Erythroblast (primary cell): ENCODE data around the gene HCRT.
"Not testable (repeated sequence)": the region's sequence is repeated elsewhere in the genome, so short reads cannot be mapped to it uniquely, and the experiment has no call there.

Experiments
- DNase-seq, 2 experiments: peaks; one replicate each; lab custom pipeline; 2025; lab: John Stamatoyannopoulos, UW
- GATA1 ChIP-seq: IDR thresholded peaks from 2 replicates; pipeline ENCODE4 v1.6.1; 2011; ENCODE audit warnings: low read depth, mild to moderate bottlenecking, control low read depth, low read length, moderate library complexity
- POLR2A ChIP-seq: IDR thresholded peaks from 2 replicates; pipeline ENCODE4 v1.6.1; 2011; ENCODE audit warnings: mild to moderate bottlenecking, low read length

HCRT gene, protein sequence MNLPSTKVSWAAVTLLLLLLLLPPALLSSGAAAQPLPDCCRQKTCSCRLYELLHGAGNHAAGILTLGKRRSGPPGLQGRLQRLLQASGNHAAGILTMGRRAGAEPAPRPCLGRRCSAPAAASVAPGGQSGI

DNA sequence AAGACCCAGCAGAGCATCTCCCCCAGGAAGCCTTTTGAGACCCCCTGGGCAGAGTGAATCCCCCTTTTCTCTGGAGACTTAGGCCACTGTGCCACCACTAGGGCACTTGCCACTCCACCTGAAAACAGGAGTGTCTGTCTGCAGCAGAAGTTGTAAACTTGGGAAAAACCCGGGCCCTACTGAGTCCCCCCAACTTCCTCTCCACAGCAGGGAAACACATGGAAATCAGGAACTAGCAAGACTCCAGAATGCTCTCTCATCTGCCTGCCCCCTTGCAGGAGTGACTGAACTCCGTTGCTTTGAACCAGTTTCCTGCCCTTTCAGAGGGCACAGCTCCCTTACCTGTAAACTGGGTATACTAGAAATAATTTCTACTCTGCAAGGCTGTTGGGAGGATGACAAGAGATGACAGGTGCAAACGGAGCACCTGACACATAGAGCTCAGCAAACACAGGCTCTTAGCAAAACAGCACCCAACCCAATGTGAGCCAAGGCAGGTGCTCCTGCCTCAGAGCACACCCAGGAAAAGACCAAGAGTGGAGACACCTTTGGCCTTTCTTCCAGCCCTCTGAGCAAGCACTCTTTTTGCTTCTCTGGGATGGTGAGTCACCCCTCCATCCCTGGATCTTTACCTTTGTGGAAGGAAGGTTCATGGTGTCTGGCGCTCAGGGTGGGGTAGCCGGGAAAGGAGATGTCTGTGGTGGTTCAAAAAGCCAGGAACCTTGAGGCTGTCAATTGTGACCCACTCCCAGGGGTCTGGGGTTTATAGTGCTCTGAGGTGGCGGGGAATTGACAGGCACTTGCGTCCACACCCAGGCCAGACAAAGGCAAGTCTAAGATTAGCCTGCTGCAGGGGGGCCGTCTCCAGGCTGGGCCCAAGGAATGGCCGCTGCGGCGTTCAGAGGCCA lies at the start of gene HCRT:
HCRT (minus strand) TSS at position 740 of the 908 bp plus-strand sequence; CDS start at position 653, 87 bp downstream.
- TF ChIP-seq POLR2A: no peak
- TF ChIP-seq GATA1: no peak
- no peak for DNase-seq

DNA sequence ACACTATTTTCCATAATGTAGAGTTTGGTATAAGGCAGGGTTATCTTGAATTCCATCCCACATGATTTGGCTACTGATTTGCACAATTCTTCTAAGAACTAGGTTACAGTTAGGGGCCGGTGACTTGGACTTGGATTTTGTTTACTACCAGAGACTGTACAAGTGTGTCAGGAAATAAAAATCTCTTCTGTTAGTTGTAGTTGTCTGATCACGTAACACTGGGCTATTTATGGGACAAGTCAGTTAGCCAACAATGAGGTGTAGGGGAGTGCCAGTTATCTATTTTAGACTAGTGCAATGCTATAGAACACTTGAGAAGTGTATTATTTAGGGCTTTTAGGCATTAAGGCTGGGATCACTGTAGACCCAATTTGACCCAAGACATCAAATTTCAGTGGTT lies 48.7 kb upstream of the HCRT start:
- TF ChIP-seq POLR2A (no peak), GATA1 (no peak)

DNA sequence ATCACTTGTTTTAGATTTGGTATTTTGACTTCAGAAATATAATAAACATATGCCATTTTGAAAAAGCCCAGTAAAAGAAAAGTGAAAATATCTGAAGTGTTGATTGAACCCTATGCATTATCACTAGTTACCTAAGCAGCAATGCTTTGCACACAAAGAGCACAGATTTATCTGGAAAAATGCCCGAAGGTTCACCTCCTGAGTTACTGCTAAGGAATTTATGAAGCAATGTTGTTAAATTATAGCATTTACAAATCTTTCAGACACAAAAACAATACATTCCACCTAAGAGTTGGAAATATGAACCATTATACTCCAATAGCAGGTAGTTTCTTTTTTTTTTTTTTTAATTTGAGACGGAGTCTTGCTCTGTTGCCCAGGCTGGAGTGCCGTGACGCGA lies 47.9 kb upstream of the HCRT start:
- TF ChIP-seq POLR2A: no peak
- TF ChIP-seq GATA1: no peak
- no peak for DNase-seq

More for the DNA sequence above, 48.7 kb upstream of the HCRT start:
- DNase-seq: no peak

DNA sequence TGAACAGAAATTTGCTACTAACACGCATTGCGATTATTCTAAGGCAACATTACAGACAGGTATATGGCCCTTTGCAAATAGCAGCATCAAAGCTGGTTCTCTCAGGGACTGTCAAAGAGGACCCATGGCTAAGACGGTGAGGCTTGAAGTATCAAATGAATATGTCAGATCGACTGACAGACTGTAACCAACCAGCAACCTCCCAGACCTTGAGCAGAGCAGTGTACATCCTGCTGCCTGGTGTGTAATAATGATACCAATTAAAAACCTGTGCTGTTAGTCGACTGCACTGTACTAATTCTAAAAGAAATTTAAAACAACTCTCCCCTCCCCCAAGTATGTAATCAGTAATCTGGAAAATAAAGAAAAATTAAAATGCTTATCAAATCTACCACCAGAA lies 45.0 kb upstream of the HCRT start:
- TF ChIP-seq POLR2A (no peak), GATA1 (no peak)
- DNase-seq: no peak

DNA sequence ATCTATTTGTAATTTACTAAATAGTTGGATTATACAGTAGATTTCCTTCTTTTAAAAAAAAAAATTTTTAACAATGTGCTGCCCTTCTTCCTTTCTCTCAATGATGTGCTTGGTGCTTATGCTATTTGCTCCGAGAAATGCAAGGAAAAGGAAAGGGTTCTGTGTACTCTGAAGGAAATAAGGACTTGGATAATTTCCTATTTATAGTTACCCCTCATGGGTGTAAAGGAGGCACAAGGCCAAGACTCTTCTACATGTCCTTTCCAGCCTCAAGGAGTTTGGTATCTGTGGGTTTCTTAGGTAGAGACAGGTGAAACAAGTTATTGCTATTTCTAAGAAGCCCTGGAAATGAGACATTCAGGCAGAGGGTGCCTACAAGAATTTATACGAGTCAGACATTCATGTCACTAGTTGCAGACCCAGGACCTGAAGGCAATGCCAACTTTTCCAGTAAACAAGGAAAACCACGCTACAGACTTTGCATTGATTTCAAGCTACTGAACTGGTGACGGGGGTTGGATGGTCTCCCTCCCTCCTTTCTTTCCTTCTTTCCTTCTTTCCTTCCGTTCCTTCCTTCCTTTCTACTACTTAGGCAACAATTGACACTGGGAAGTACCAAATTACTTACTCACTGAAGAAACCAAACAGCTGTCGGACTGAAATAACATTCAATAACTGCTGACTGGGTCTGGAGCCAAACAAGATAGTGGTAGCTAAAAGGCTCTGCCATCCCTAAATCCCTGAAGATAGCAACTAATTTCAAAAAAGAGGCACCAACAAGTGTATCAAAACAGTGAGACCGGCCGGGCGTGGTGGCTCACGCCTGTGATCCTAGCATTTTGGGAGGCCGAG lies 42.8 kb upstream of the HCRT start:
- TF ChIP-seq POLR2A (no peak), GATA1 (no peak)
- no peak for DNase-seq

DNA sequence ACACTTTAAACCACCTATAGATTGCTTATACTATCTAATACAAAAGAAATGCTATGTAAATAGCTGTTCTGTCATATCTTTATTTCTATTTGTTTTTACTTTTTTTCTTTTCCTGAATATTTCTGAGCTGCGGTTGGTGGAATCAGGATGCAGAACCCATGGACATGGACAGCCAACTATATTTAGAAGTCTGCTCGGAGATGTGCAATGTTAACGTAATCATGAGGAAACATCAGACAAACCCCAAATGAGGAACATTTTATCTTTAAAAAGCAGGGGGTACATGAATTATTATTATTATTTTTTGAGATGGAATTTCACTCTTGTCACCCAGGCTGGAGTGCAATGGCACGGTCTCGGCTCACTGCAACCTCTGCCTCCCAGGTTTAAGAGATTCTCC lies 40.4 kb upstream of the HCRT start:
- TF ChIP-seq POLR2A: no peak
- no peak for DNase-seq

DNA sequence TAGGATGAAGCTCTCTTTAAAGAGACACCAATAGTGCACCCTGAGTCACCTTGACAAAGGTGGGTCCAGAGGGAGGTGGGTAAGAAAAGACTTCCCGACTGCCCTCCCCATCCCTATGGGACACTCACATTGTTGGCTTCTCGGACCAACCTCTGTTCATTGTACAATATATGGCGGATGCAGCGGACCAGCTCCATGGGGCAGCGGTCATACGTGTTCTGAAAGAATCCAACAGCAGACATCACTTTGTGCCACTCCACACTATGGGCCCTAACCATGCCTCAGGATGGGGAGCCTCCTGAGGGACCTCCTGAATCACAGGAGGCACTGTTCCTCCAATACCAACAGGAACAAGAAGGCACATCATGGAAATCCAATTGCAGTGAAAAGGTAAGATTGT lies 39.4 kb upstream of the HCRT start:
- no peak for DNase-seq
- TF ChIP-seq GATA1 (no peak), POLR2A (no peak)

DNA sequence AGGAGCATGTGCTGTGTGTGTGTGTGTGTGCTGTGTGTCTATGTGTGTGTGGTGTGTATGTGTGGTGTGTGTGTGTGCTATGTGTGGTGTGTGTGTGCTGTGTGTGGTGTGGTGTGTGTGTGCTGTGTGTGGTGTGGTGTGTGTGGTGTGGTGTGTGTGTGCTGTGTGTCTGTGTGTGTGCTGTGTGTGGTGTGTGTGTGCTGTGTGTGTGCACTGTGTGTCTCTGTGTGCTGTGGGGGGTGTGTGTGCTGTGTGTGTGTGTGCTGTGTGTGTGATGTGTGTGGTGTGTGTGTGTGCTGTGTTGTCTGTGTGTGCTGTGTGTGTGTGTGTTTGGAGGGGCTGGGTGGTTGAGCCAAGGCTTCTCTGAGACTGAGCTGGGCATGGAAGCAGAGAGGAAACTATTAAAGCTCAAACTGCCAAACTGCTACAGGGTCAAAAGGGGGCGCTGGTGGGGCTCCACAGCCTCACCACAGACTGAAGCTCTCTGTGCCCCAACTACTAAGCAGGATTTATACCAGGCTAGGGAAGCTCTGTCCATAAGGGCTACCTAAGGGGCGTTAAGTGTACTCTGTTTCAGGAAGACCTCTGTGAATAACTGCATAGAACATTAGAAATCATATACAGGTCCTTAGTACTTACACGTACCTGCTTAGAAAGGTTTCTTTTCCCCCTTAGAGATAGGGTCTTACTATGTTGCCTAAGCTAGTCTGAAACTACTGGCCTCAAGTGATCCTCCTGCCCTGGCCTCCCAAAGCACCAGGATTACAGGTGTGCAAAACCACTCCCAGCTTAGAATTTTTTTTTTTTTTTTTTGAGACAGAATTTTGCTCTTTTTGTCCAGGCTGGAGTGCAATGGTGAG lies 36.9 kb upstream of the HCRT start:
- DNase-seq: peak; percentile 80 to 86
- no peak for TF ChIP-seq POLR2A
- no peak for TF ChIP-seq GATA1

DNA sequence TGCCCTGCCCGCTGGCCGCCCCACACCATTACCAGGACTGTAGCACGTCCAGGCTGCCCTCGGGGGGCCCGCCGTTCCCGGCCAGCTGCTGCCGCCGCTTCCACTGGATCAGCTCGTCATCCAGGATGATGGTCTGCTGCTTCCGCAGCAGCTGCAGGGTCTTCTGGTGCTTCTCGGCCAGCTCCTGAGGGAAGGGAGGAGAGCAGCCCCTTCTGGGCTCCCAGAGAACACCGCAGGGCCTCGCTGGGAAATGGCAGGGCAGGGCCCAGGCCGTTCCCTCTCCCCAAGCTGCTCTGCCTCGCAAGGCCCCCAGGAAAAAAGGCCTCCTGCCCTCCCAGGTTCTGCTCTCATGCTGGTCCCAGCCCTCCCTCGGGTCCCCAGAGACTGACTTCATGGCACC lies 34.0 kb upstream of the HCRT start:
- not testable (repeated sequence) for DNase-seq

DNA sequence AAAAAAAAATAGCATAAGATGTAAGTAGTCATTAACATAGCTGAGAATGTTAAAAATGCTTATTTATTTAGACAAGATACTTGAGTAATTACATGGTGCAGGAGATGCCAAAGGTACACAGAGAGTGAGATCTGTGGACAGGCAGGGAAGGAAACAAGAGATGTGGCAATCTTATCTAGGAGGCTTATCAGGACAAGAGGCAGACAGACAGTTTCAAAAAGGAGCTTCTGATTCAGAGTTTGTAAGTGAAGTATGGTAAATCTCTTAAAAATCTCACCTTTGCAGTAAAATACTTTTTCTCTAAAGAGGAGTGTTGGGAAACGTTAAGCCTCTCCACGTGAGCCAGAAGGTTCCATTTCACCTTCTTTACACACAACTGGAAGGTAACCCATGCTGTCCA lies 28.9 kb upstream of the HCRT start:
- DNase-seq: no peak
- TF ChIP-seq GATA1 (no peak), POLR2A (no peak)

DNA sequence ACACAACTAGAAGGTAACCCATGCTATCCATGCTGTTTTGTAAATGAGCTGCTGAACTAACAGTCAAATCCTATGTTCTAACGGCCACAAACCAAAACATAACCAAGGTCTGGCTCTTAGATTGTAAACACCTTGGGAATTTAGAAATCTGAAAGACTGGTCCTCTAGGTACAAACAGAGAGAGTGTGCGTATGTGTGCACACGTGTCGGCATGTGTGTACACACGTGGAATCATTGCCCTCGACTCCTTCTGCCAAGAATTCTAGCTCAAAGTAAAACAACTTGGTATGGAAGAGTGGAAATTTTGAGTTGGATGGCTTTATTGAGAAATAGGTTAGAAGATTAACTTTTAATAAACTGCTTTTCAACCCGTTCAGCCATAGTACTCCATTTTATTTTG lies 27.1 kb upstream of the HCRT start:
- no peak for DNase-seq
- TF ChIP-seq GATA1: no peak
- no peak for TF ChIP-seq POLR2A

DNA sequence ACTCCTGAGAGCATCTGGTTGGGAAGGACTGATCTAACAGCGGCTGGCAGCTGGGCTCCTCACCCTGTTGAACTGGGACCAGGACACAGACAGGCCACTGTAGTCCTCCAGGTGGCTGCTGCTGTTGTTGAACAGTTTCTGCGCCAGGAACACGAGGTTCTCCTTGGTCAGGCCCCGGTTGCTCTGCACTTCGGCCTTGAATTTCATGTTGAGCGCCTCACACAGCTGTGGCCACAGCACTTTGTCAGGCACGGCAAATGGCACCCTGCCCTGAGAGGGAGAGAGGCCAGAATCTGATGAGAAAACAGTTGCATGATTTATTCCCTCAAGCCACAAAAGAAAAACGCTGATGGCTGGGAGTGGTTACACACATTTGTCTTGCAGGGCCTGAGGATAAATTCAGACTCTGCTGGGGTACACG lies 26.7 kb upstream of the HCRT start:
- not testable (repeated sequence) for DNase-seq

DNA sequence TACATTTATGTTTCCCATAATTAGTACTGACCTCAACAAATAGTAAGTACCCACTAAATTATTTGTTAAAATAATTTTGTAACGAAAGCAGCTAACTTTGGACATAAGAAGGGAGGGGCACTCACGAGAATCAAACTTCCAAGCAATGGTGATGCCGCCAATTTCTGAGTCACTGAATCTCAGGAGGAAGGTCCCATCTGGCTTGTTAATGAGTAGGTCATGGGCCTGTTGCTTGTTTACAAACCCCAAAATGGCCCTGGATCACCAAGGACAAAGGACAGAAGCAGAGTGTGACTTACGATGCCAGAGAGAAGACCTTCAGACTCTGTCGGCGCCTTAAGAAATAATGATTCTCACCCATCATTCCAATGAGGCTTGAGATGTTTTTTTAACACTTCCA lies 24.8 kb upstream of the HCRT start:
- TF ChIP-seq POLR2A (no peak), GATA1 (no peak)
- no peak for DNase-seq

DNA sequence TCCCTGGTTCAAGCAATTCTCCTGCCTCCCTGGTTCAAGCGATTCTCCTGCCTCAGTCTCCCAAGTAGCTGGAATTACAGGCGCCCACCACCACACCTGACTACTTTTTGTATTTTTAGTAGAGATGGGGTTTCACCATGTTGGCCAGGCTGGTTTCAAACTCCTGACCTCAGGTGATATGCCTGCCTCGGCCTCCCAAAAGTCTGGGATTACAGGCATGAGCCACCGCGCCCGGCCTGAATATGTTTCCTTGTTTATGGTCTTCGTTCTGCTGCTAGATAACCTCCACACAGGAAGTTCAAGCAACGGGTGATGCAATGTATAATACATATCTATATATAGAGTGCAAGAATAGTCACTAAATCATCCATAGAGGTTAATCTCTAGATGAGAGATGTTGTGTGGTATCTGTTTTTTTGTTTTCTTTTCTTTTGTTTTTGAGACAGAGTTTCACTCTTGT lies 20.9 kb upstream of the HCRT start:
- DNase-seq: not testable (repeated sequence)
